CD4-positive, alpha-beta T cell treated with Interleukin-2 at 100 ng/mL for 4 hours (primary cell): ENCODE measurements around the gene HMGN5.

ENCODE experiments used
- DNase-seq: peaks from one replicate; pipeline ENCODE4 v3.0.0-alpha.2; 2020; ENCODE audit warnings: low spot score

HMGN5 gene

DNA sequence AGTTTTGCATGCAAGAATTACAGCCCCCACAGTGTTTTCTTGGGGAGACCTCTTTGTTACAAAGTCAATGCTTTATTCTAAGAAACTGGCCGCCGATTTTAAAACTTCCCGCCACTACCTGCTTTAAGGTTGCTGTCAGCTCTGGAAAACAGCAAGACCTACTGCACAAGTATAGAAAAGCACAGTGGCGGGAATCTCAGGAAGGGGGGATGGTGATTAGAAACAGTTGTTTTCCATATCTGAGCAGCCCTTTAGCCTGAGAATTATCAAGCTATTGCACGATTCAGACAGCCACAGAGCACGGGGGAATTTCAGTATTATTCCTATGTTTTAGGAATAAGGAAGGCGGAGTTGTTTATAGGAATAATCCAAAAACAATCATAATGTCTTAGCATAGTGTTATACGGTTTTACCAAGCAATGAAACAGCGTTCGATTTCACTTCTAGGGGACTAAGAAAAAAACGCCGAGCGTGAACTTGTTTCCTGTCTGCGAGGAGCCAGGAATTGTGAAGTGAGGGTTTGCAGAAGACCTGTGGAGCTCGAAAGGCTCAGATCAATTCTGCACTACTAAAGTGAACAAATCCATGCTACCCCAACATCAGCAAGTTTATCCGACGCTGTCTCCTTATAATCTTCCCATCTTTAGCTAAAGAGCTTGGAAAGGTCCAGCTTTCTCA lies 81.3 kb downstream of the HMGN5 start:
- DNase-seq, result no peak

DNA sequence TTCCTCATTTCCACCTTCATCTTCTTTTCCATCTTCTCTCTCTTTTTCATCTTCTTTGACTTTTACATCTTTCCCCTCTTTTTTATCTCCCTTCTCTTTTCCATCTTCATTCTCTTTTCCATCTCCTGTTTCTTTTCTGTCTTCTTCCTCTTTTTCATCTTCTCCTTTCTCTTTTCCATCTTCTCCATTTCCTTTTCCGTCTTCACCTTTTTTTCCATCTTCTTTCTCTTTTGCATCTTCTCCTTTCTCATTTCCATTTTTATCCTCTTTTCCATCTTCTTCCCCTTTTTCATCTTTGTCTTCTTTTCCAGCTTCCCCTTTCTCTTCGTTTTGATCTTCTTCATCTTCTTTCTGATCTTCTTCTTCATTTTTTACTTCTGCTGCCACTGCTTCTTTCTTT lies 87.0 kb downstream of the HMGN5 start:
- DNase-seq, result no peak

DNA sequence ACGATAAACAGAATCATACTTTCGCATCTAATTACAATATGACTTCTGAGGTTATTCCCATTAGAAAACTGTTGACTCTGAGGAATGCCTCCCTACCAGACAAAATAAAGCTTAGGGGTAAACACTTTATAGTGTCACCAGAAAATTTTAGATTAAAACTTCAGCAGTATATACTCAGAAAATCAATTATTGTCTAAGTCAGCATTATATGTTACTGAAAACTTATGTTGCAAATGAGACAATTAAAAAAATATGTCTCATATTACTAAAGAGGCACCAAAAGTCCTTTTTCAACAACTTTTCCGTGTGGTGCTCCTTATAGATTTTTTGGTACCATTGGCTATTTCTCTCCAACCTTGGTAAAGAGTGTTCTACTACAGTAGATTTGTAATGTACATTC lies 91.4 kb downstream of the HMGN5 start:
- DNase-seq, result no peak

DNA sequence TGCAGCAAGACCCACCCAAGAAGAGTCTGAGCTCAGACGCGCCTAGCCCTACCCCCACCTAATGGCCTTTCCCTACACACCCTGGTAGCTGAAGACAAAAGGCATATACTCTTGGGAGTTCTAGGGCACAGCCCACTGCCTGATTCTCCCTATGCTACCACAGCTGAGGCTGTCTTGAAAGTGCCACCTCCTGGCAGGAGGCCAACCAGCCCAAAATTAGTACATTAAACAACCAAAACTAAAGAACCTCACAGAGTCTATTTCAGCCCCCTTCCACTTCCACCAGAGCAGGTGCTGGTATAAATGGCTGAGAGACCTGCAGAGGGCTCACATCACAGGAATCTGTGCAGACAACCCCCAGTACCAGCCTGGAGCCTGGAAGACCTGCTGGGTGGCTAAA lies 119.1 kb downstream of the HMGN5 start:
- DNase-seq, result no peak
